Naive thymus-derived CD4-positive, alpha-beta T cell (primary cell): ENCODE results near the gene PLD3. TPM values are rescaled to one million over a fixed set of nuclear protein-coding genes. Genes with fewer than 3 reads are reported as not detected.
A peak's percentile ranks its signal among the peaks of the same experiment; 100 is the strongest.

Experiments used
- ATAC-seq: fragments of 150-1000 bp; cut with Tn5 transposase; 2 replicates; pipeline ENCODE4 v1.10.0; 2021; ENCODE audit warnings: mild to moderate bottlenecking, moderate library complexity
- CTCF ChIA-PET: fragments of 350-600 bp; sonication (Branson Sonifier 250); formaldehyde crosslinking; loops from one replicate; lab custom pipeline; 2021; ENCODE audit warnings: antibody characterized with exemption; lab: Charles Lee
- POLR2A ChIA-PET: fragments of 350-600 bp; sonication (Branson Sonifier 250); formaldehyde crosslinking; loops from one replicate; lab custom pipeline; 2021; ENCODE audit warnings: antibody characterized with exemption, inconsistent platforms; lab: Charles Lee
- DNase-seq, 9 donors: peaks; one replicate each; pipeline versions ENCODE4 v3.0.0 to v3.0.0-alpha.2; 2020 to 2022; ENCODE audit warnings: mixed read lengths in 1 of 9
- H3K27ac ChIP-seq: one replicate; pipeline ENCODE4 v1.7.0; 2013; ENCODE audit warnings: mild to moderate bottlenecking, low read depth, low read length, moderate library complexity
- H3K27me3 ChIP-seq, 2 donors: one replicate each; pipeline ENCODE4 v1.7.0; 2013; ENCODE audit warnings: low read length in 2 of 2, mild to moderate bottlenecking in 2 of 2, moderate library complexity in 2 of 2; ENCODE audit not compliant: control insufficient read depth in 2 of 2, insufficient read depth in 2 of 2
- H3K36me3 ChIP-seq, 3 experiments: 1 replicate in 2 of 3; 2 replicates in 1 of 3; pipeline ENCODE4 v1.7.0; 2013; ENCODE audit warnings: low read length in 3 of 3, mild to moderate bottlenecking in 3 of 3, moderate library complexity in 1 of 3; ENCODE audit not compliant: insufficient read depth in 3 of 3, control insufficient read depth in 2 of 3
- H3K4me1 ChIP-seq, 2 donors: one replicate each; pipeline ENCODE4 v1.7.0; 2013; ENCODE audit warnings: low read length in 2 of 2, mild to moderate bottlenecking in 2 of 2, moderate library complexity in 1 of 2; ENCODE audit not compliant: control insufficient read depth in 2 of 2, insufficient read depth in 2 of 2
- H3K4me3 ChIP-seq: 2 replicates; pipeline ENCODE4 v1.7.0; 2013; ENCODE audit warnings: mild to moderate bottlenecking, low read length
- H3K9me3 ChIP-seq, 3 experiments: 1 replicate in 2 of 3; 2 replicates in 1 of 3; pipeline ENCODE4 v1.7.0; 2013; ENCODE audit warnings: low read length in 3 of 3; ENCODE audit not compliant: control insufficient read depth in 2 of 3
- H3K27ac Mint-ChIP-seq, 9 donors: one replicate each; pipeline ENCODE4 v1.8.0; 2020 to 2022; ENCODE audit warnings: mixed read lengths in 9 of 9, mild to moderate bottlenecking in 8 of 9, moderate library complexity in 5 of 9, inconsistent platforms in 2 of 9
- H3K27me3 Mint-ChIP-seq, 5 donors: one replicate each; pipeline ENCODE4 v1.8.0; 2021 to 2022; ENCODE audit warnings: mixed read lengths in 5 of 5, mild to moderate bottlenecking in 1 of 5
- H3K36me3 Mint-ChIP-seq, 5 donors: one replicate each; pipeline ENCODE4 v1.8.0; 2020 to 2022; ENCODE audit warnings: mixed read lengths in 5 of 5, mild to moderate bottlenecking in 3 of 5, inconsistent platforms in 1 of 5
- H3K4me1 Mint-ChIP-seq, 7 donors: one replicate each; pipeline ENCODE4 v1.8.0; 2020 to 2022; ENCODE audit warnings: mixed read lengths in 7 of 7, mild to moderate bottlenecking in 3 of 7, inconsistent platforms in 1 of 7
- H3K4me3 Mint-ChIP-seq, 10 donors: one replicate each; pipeline ENCODE4 v1.8.0; 2020 to 2022; ENCODE audit warnings: mild to moderate bottlenecking in 10 of 10, mixed read lengths in 10 of 10, moderate library complexity in 6 of 10, inconsistent platforms in 2 of 10
- H3K9me3 Mint-ChIP-seq, 11 donors: one replicate each; pipeline ENCODE4 v1.8.0; 2020 to 2022; ENCODE audit warnings: mixed read lengths in 11 of 11, mild to moderate bottlenecking in 4 of 11, inconsistent platforms in 1 of 11, moderate library complexity in 1 of 11
- intact Hi-C, 2 donors: fragments of 100-400 bp; cut with micrococcal nuclease; formaldehyde crosslinking; loops; one replicate each; pipeline ENCODE4 v1.15.1; 2023
- polyA plus RNA-seq, 2 donors: library from polyadenylated mRNA; unstranded; fragments of 300-500 nt; fragmentation: Illumina TruSeq; gene quantifications; one replicate each; pipeline ENCODE4 v1.2.3, GENCODE V29; 2021
- total RNA-seq, 6 experiments: library from RNA in 5 of 6; stranded (reverse) in 5 of 6; gene quantifications; 1 replicate in 5 of 6; 2 replicates in 1 of 6; pipeline ENCODE4 v1.2.3 and lab custom pipeline; 2021 to 2026

PLD3 gene
- total and polyA plus RNA-seq, 7 experiments from 2014 or later = 60.1 to 137 (median 85.8) TPM

GRCh38 chr19:40337107-40337506, 11.4 kb upstream of the PLD3 start:
- Mint-ChIP-seq H3K4me3 (no peak overlapping the region), H3K4me1 (peaks cover 0 to 10% (median 5%) of the 10 kb centered on the region in 7 donors), H3K36me3 (peaks cover 0 to 29% (median 16%) of the 10 kb centered on the region in 5 donors), H3K9me3 (no peaks in the 10 kb centered on the region), H3K27me3 (no peaks in the 10 kb centered on the region), H3K27ac (no peak overlapping the region)
- Histone ChIP-seq H3K9me3 (no peaks in the 10 kb centered on the region), H3K27me3 (no peaks in the 10 kb centered on the region), H3K36me3 (peaks cover 0 to 49% (median 0%) of the 10 kb centered on the region in 3 experiments), H3K27ac (no peak overlapping the region), H3K4me1 (no peaks in the 10 kb centered on the region), H3K4me3 (no peak overlapping the region)
- no peak for DNase-seq
- ATAC-seq = no peak
- ChIA-PET POLR2A (no interaction called here), CTCF (no interaction called here)
- intact Hi-C loops = no loop called here

- no peaks in the 10 kb centered on the region for H3K9me3 Mint-ChIP-seq
- no peak overlapping the region for H3K4me3 ChIP-seq
- H3K36me3 ChIP-seq = peaks cover 0 to 44% (median 0%) of the 10 kb centered on the region in 3 experiments
- H3K27ac Mint-ChIP-seq = no peak overlapping the region
- DNase-seq = no peak
- no peak for ATAC-seq
- no peaks in the 10 kb centered on the region for H3K4me1 ChIP-seq
- no peaks in the 10 kb centered on the region for H3K27me3 ChIP-seq
- H3K4me3 Mint-ChIP-seq = no peak overlapping the region
- H3K4me1 Mint-ChIP-seq = peaks cover 3 to 15% (median 10%) of the 10 kb centered on the region in 7 donors
- no peaks in the 10 kb centered on the region for H3K27me3 Mint-ChIP-seq
- no peak overlapping the region for H3K27ac ChIP-seq
- ChIA-PET CTCF (no interaction called here), POLR2A (no interaction called here)
- no peaks in the 10 kb centered on the region for H3K9me3 ChIP-seq
- H3K36me3 Mint-ChIP-seq = peaks cover 0 to 26% (median 16%) of the 10 kb centered on the region in 5 donors
- intact Hi-C loops = no loop called here
Measured at GRCh38 chr19:40337594-40337993, 10.9 kb upstream of the PLD3 start.

- POLR2A ChIA-PET = no interaction called here
- Mint-ChIP-seq H3K4me3 (no peak overlapping the region), H3K9me3 (no peaks in the 10 kb centered on the region), H3K27me3 (no peaks in the 10 kb centered on the region), H3K36me3 (peaks cover 0 to 16% (median 10%) of the 10 kb centered on the region in 5 donors), H3K27ac (peak overlapping the region in 1 of 9 donors; percentile 18), H3K4me1 (peaks cover 7 to 21% (median 15%) of the 10 kb centered on the region in 7 donors)
- no peak overlapping the region for H3K27ac ChIP-seq
- no peak for ATAC-seq
- H3K27me3 ChIP-seq = no peaks in the 10 kb centered on the region
- no peaks in the 10 kb centered on the region for H3K9me3 ChIP-seq
- no peaks in the 10 kb centered on the region for H3K4me1 ChIP-seq
- no peak overlapping the region for H3K4me3 ChIP-seq
- CTCF ChIA-PET = no interaction called here
- intact Hi-C loops = no loop called here
- DNase-seq = no peak
- H3K36me3 ChIP-seq = peaks cover 0 to 30% (median 0%) of the 10 kb centered on the region in 3 experiments
Measured at GRCh38 chr19:40339018-40339728, 9.3 kb upstream of the PLD3 start.

- ChIA-PET CTCF (no interaction called here), POLR2A (no interaction called here)
- Histone ChIP-seq H3K9me3 (no peaks in the 10 kb centered on the region), H3K27me3 (no peaks in the 10 kb centered on the region), H3K36me3 (peaks cover 0 to 12% (median 0%) of the 10 kb centered on the region in 3 experiments), H3K4me1 (no peaks in the 10 kb centered on the region), H3K27ac (no peak overlapping the region), H3K4me3 (no peak overlapping the region)
- ATAC-seq (no peak), DNase-seq (no peak)
- H3K4me3 Mint-ChIP-seq = no peak overlapping the region
- no peaks in the 10 kb centered on the region for H3K9me3 Mint-ChIP-seq
- intact Hi-C loops = no loop called here
- peaks cover 12 to 33% (median 25%) of the 10 kb centered on the region in 7 donors for H3K4me1 Mint-ChIP-seq
- H3K27me3 Mint-ChIP-seq = no peaks in the 10 kb centered on the region
- peaks cover 0 to 17% (median 6%) of the 10 kb centered on the region in 5 donors for H3K36me3 Mint-ChIP-seq
- H3K27ac Mint-ChIP-seq = peak overlapping the region in 1 of 9 donors; percentile 1
Measured at GRCh38 chr19:40341601-40342482, 6.7 kb upstream of the PLD3 start.

- ChIA-PET POLR2A (no interaction called here), CTCF (no interaction called here)
- no peaks in the 10 kb centered on the region for H3K9me3 Mint-ChIP-seq
- peaks cover 0 to 17% (median 6%) of the 10 kb centered on the region in 5 donors for H3K36me3 Mint-ChIP-seq
- H3K4me1 Mint-ChIP-seq = peaks cover 15 to 42% (median 34%) of the 10 kb centered on the region in 7 donors
- Histone ChIP-seq H3K4me1 (peaks cover 5 to 8% of the 10 kb centered on the region in 2 donors), H3K27ac (no peak overlapping the region), H3K27me3 (no peaks in the 10 kb centered on the region), H3K9me3 (no peaks in the 10 kb centered on the region), H3K4me3 (no peak overlapping the region), H3K36me3 (peaks cover 0 to 12% (median 0%) of the 10 kb centered on the region in 3 experiments)
- peak overlapping the region in 3 of 9 donors; percentile 1 to 57 (median 10) for H3K27ac Mint-ChIP-seq
- H3K27me3 Mint-ChIP-seq = no peaks in the 10 kb centered on the region
- intact Hi-C loops = no loop called here
- ATAC-seq (no peak), DNase-seq (no peak)
- H3K4me3 Mint-ChIP-seq = no peak overlapping the region
Measured at GRCh38 chr19:40342644-40343311, 5.7 kb upstream of the PLD3 start.

GRCh38 chr19:40344422-40344821, 4.1 kb upstream of the PLD3 start:
- ChIA-PET POLR2A (no interaction called here), CTCF (no interaction called here)
- intact Hi-C loops = no loop called here
- no peak for ATAC-seq
- Histone ChIP-seq H3K9me3 (no peaks in the 10 kb centered on the region), H3K4me1 (peaks cover 7 to 12% of the 10 kb centered on the region in 2 donors), H3K27me3 (no peaks in the 10 kb centered on the region), H3K27ac (no peak overlapping the region), H3K36me3 (peaks cover 0 to 6% (median 0%) of the 10 kb centered on the region in 3 experiments), H3K4me3 (no peak overlapping the region)
- Mint-ChIP-seq H3K36me3 (peaks cover 0 to 14% (median 2%) of the 10 kb centered on the region in 5 donors), H3K4me1 (peaks cover 25 to 50% (median 43%) of the 10 kb centered on the region in 7 donors), H3K4me3 (no peak overlapping the region), H3K27me3 (peaks cover 0 to 2% (median 0%) of the 10 kb centered on the region in 5 donors), H3K27ac (peak overlapping the region in 1 of 9 donors; percentile 37), H3K9me3 (peaks cover 0 to 2% (median 0%) of the 10 kb centered on the region in 11 donors)
- DNase-seq = no peak
